Activated naive CD4-positive, alpha-beta T cell treated with anti-CD3 and anti-CD28 coated beads, Interleukin-2, amount 50 U/mL, for 24 hours (primary cell): ENCODE results near the gene MED19.
A peak's percentile ranks its signal among the peaks of the same experiment; 100 is the strongest.

Experiments
- H3K27ac Mint-ChIP-seq: one replicate; pipeline ENCODE4 v1.8.0; 2021; ENCODE audit warnings: mild to moderate bottlenecking, mixed read lengths
- H3K27me3 Mint-ChIP-seq: one replicate; pipeline ENCODE4 v1.8.0; 2021; ENCODE audit warnings: mixed read lengths
- H3K36me3 Mint-ChIP-seq: one replicate; pipeline ENCODE4 v1.8.0; 2021; ENCODE audit warnings: mixed read lengths
- H3K4me1 Mint-ChIP-seq: one replicate; pipeline ENCODE4 v1.8.0; 2021; ENCODE audit warnings: mixed read lengths
- H3K4me3 Mint-ChIP-seq: one replicate; pipeline ENCODE4 v1.8.0; 2021; ENCODE audit warnings: mild to moderate bottlenecking, mixed read lengths
- H3K9me3 Mint-ChIP-seq: one replicate; pipeline ENCODE4 v1.8.0; 2021; ENCODE audit warnings: mixed read lengths

The MED19 gene

DNA sequence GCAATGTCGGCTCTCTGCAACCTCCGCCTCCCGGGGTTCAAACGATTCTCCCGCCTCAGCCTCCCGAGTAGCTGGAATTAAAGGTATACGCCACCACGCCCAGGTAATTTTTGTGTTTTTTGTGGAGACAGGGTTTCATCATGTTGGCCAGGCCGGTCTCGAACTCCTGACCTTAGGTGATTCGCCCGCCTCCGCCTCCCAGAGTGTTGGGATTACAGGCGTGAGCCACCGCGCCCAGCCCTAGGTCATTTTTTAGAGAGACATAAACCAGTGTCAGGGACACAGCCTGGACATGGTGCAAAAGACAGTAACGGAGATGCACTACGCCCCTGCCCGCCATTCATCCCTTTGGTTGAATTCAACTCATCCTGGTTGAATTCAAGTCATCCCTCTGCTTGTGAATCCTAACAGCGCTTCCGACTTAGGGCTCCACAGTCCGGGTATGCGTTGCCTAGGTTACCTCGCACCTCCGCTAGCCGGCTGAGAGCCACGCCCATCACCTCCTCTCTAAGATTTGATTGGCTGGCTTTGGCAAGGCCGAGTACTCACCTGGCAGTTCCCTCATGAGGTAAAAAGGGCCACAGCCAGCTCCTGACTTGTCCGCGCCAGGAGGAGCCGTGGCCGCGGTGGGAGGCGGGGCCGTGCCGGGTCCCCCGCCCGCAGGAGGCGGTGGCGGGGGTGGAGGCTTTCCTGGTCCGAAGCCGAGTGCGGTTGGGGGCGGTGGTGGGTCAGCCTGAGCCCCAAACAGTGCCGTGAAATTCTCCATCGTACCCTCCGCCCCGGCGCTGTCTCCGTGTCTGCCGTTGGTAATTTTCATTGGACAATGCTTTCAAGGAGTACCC, at the start of gene MED19:
Gene MED19 (minus strand): TSS at position 802 of the 842 bp plus-strand sequence. CDS start 36 bp downstream, at position 766.
- Mint-ChIP-seq H3K27me3 (no peaks in the 10 kb centered on the region), H3K36me3 (no peaks in the 10 kb centered on the region), H3K4me1 (peaks cover 47% of the 10 kb centered on the region), H3K27ac (peak within 1 kb of the TSS; percentile 97), H3K4me3 (peak within 1 kb of the TSS; percentile 100), H3K9me3 (no peaks in the 10 kb centered on the region)

DNA sequence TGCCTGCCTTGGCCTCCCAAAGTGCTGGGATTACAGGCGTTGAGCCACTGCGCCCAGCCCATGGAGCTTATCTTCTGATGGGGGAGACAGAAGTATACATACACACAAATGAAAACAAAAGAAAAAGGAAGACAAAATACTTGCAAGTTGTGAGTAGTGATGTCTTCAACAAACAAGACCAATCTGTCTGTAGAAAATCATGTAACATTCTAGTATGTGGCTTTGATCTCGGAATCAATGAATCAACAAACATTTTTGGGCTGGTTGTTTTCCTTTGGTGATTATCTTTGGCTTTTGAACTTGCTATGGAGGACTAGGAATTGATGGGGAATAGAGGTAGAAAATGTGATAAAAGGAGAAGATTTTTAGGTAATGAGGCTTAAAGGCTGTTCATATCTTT, 46.2 kb upstream of the MED19 start:
- peaks cover 12% of the 10 kb centered on the region for H3K4me1 Mint-ChIP-seq
- H3K36me3 Mint-ChIP-seq: peaks cover 2% of the 10 kb centered on the region
- no peaks in the 10 kb centered on the region for H3K9me3 Mint-ChIP-seq
- H3K27me3 Mint-ChIP-seq: no peaks in the 10 kb centered on the region
- H3K4me3 Mint-ChIP-seq: no peak overlapping the region
- peak overlapping the region; percentile 21 for H3K27ac Mint-ChIP-seq

DNA sequence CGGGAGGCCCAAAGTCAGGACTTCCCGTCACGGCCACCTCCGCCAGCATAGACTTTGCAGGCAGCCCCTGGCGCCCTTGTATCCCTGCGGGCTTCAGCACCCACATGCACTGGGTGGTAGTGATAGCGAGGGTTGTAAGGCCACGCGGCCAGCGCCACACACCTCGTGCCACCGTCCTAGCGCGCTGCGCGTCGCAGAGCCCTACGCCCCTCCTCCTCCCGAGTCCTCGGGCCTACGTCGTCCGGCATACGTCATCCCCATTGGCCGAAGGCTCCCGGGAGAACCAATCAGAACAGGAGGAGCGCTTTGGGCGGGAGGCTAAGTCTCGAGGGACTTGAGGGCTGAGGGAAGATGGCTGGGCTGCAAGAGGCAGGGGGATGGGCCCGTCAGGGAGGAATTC, 40.9 kb upstream of the MED19 start:
- Mint-ChIP-seq H3K36me3 (peaks cover 1% of the 10 kb centered on the region), H3K4me3 (no peak overlapping the region), H3K4me1 (peaks cover 21% of the 10 kb centered on the region), H3K27ac (no peak overlapping the region), H3K9me3 (no peaks in the 10 kb centered on the region), H3K27me3 (no peaks in the 10 kb centered on the region)

- Mint-ChIP-seq H3K27me3 (no peaks in the 10 kb centered on the region), H3K36me3 (peaks cover 5% of the 10 kb centered on the region), H3K27ac (peak within 1 kb of the TSS; percentile 72), H3K9me3 (no peaks in the 10 kb centered on the region), H3K4me3 (no peak within 1 kb of the TSS), H3K4me1 (peaks cover 28% of the 10 kb centered on the region)
Observed at GRCh38 chr11:57751676-57752253, 39.8 kb upstream of the MED19 start, which contains the start of gene BTBD18. Gene BTBD18 (minus strand): TSS chr11:57751819. CDS start chr11:57751188, 631 bp downstream.

DNA sequence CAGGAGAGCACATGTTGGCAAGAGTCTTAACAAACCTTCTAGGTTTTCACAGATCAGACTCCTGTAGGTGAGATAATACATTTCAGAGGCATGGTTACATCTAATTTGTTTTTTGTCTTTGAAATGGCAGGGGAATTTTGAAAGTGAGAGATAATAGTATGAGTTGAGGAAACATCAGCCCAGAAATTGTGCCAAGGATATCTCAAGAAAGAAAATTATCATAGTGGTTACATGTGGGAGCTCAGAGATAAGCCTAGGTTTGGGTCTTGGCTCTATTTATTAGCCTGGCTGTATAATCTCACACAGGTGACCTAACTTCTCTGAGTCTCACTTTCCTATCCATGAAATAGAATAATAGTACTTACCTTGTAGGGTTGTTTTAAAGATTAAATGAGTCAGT, 39.2 kb upstream of the MED19 start:
- no peaks in the 10 kb centered on the region for H3K9me3 Mint-ChIP-seq
- no peak overlapping the region for H3K27ac Mint-ChIP-seq
- no peaks in the 10 kb centered on the region for H3K27me3 Mint-ChIP-seq
- H3K4me3 Mint-ChIP-seq: no peak overlapping the region
- H3K4me1 Mint-ChIP-seq: peaks cover 34% of the 10 kb centered on the region
- H3K36me3 Mint-ChIP-seq: peaks cover 5% of the 10 kb centered on the region

- no peaks in the 10 kb centered on the region for H3K27me3 Mint-ChIP-seq
- H3K9me3 Mint-ChIP-seq: no peaks in the 10 kb centered on the region
- peak overlapping the region; percentile 89 for H3K27ac Mint-ChIP-seq
- H3K4me1 Mint-ChIP-seq: peaks cover 66% of the 10 kb centered on the region
- peaks cover 19% of the 10 kb centered on the region for H3K36me3 Mint-ChIP-seq
- peak overlapping the region; percentile 24 for H3K4me3 Mint-ChIP-seq
Observed at GRCh38 chr11:57746920-57747319, 34.9 kb upstream of the MED19 start.

- Mint-ChIP-seq H3K4me3 (no peak overlapping the region), H3K36me3 (peaks cover 22% of the 10 kb centered on the region), H3K27me3 (no peaks in the 10 kb centered on the region), H3K4me1 (peaks cover 57% of the 10 kb centered on the region), H3K27ac (peak overlapping the region; percentile 90), H3K9me3 (no peaks in the 10 kb centered on the region)
Observed at GRCh38 chr11:57745206-57745605, 33.2 kb upstream of the MED19 start.

- Mint-ChIP-seq H3K27me3 (no peaks in the 10 kb centered on the region), H3K27ac (peak overlapping the region; percentile 84), H3K4me1 (peaks cover 57% of the 10 kb centered on the region), H3K4me3 (peak overlapping the region; percentile 74), H3K9me3 (no peaks in the 10 kb centered on the region), H3K36me3 (peaks cover 24% of the 10 kb centered on the region)
Observed at GRCh38 chr11:57744357-57744756, 32.3 kb upstream of the MED19 start.

DNA sequence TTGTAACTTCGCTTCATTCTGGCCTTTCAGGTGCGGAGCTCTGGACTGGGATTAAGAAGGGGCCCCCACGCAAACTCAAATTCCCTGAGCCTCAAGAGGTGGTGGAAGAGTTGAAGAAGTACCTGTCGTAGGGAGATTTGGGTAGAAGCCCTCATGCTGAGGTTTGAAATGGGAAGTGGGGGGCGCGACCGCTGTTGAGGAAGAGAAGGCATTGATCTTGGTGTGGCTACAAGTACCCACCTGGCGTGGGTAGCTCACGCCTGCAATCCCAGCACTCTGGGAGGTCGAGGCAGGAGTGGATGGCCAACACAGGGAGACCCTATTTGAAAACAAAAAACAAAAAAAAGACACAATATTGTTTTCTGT, 30.1 kb upstream of the MED19 start:
- H3K27ac Mint-ChIP-seq: peak overlapping the region; percentile 97
- peak overlapping the region; percentile 98 for H3K4me3 Mint-ChIP-seq
- no peaks in the 10 kb centered on the region for H3K9me3 Mint-ChIP-seq
- peaks cover 44% of the 10 kb centered on the region for H3K4me1 Mint-ChIP-seq
- H3K36me3 Mint-ChIP-seq: peaks cover 25% of the 10 kb centered on the region
- no peaks in the 10 kb centered on the region for H3K27me3 Mint-ChIP-seq

GRCh38 chr11:57741132-57742086, 29.4 kb upstream of the MED19 start, which contains the start of gene SELENOH:
Gene SELENOH (plus strand): TSS chr11:57741491. CDS start chr11:57741596, 105 bp downstream.
- Mint-ChIP-seq H3K36me3 (peaks cover 24% of the 10 kb centered on the region), H3K4me3 (peak within 1 kb of the TSS; percentile 98), H3K9me3 (no peaks in the 10 kb centered on the region), H3K4me1 (peaks cover 38% of the 10 kb centered on the region), H3K27me3 (no peaks in the 10 kb centered on the region), H3K27ac (peak within 1 kb of the TSS; percentile 97)

DNA sequence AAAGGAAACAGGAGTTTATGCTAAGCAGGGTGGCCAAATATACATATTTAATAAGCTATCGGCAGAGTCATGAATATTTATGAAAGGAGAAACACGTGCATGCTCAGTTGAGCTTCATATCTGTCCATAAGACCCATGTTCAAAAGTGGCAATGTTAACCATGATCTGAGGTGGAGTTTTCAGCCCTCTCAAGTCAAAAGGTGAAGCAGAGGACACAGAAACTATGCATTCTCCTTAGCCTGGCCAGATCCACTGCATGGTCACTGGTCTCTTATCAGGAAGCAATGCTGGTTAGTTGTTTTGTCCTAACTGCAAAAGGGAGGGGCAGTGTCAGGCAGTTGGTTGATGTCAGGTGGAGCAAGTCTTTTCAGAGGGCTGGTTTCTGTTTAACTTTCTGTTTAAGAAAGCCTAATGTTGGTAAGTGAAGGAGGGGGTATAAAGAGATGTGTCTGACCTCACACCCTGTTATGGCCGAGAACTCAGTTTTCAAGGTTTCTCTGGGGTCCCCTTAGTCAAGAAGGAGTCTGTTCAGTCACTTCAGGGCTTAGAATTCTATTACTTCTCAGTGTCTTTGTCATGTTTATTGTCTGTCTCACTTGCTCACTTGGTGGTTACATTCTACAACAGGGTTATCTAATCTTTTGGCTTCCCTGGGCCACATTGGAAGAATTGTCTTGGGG, 23.7 kb upstream of the MED19 start:
- Mint-ChIP-seq H3K27me3 (no peaks in the 10 kb centered on the region), H3K36me3 (peaks cover 7% of the 10 kb centered on the region), H3K27ac (peak overlapping the region; percentile 74), H3K9me3 (no peaks in the 10 kb centered on the region), H3K4me3 (no peak overlapping the region), H3K4me1 (peaks cover 14% of the 10 kb centered on the region)

DNA sequence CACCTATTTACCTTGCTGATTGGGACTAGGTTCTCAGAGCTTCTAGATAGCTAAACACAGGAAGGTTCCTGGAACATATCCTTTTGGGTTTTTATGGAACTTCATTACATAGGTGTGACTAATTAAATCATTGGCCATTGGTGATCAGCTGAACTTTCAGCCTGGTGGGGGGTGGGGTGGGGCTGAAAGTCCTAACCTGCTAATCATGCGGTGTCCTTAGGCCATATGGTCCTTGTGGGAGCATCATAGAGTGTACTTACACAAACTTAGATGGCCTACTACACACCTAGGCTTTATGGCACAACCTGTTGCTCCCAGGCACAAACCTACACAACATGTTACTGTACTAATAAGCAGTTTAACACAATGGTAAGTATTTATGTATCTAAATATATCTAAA, 20.6 kb upstream of the MED19 start:
- H3K36me3 Mint-ChIP-seq: no peaks in the 10 kb centered on the region
- no peak overlapping the region for H3K27ac Mint-ChIP-seq
- H3K27me3 Mint-ChIP-seq: no peaks in the 10 kb centered on the region
- no peak overlapping the region for H3K4me3 Mint-ChIP-seq
- peaks cover 26% of the 10 kb centered on the region for H3K4me1 Mint-ChIP-seq
- H3K9me3 Mint-ChIP-seq: no peaks in the 10 kb centered on the region

- no peaks in the 10 kb centered on the region for H3K27me3 Mint-ChIP-seq
- no peaks in the 10 kb centered on the region for H3K36me3 Mint-ChIP-seq
- peaks cover 25% of the 10 kb centered on the region for H3K4me1 Mint-ChIP-seq
- H3K4me3 Mint-ChIP-seq: no peak overlapping the region
- H3K9me3 Mint-ChIP-seq: no peaks in the 10 kb centered on the region
- no peak overlapping the region for H3K27ac Mint-ChIP-seq
Observed at GRCh38 chr11:57729479-57729878, 17.5 kb upstream of the MED19 start.

GRCh38 chr11:57728829-57729228, 16.8 kb upstream of the MED19 start:
- H3K4me3 Mint-ChIP-seq: no peak overlapping the region
- no peaks in the 10 kb centered on the region for H3K36me3 Mint-ChIP-seq
- H3K4me1 Mint-ChIP-seq: peaks cover 25% of the 10 kb centered on the region
- no peaks in the 10 kb centered on the region for H3K9me3 Mint-ChIP-seq
- no peak overlapping the region for H3K27ac Mint-ChIP-seq
- no peaks in the 10 kb centered on the region for H3K27me3 Mint-ChIP-seq

GRCh38 chr11:57727185-57727584, 15.2 kb upstream of the MED19 start:
- Mint-ChIP-seq H3K4me1 (peaks cover 23% of the 10 kb centered on the region), H3K4me3 (no peak overlapping the region), H3K9me3 (no peaks in the 10 kb centered on the region), H3K27me3 (no peaks in the 10 kb centered on the region), H3K36me3 (no peaks in the 10 kb centered on the region), H3K27ac (no peak overlapping the region)
